HCT116 (cell line): ENCODE measurements around the gene PDE10A.

Source experiments
- CTCF ChIP-seq, 3 experiments: fragments of 200-600 bp in 1 of 3; sonication (generic) in 1 of 3; IDR thresholded peaks in 2 of 3; conservative IDR thresholded peaks in 1 of 3; 2 replicates each; pipeline ENCODE4 v1.5.1; 2012 to 2017; ENCODE audit warnings: low read depth in 2 of 3, low read length in 2 of 3, antibody characterized with exemption in 1 of 3, borderline replicate concordance in 1 of 3, control low read depth in 1 of 3, mild to moderate bottlenecking in 1 of 3, mixed read lengths in 1 of 3, mixed run types in 1 of 3, moderate library complexity in 1 of 3; ENCODE audit not compliant: insufficient read depth in 1 of 3
- ZFX ChIP-seq: fragments of 450-650 bp; IDR thresholded peaks from 2 replicates; pipeline ENCODE4 v1.6.1; 2017

- TF ChIP-seq ZFX (no peak), CTCF (IDR thresholded peaks at IDR 0.05 in 2 of 3, conservative IDR thresholded peaks at IDR 0.05 in 1 of 3; ENCODE audit: borderline replicate concordance in 1 of 3, insufficient read depth in 1 of 3, low read depth in 2 of 3, low read length in 2 of 3) (no peak)
Observed at GRCh38 chr6:165624871-165625639, 38.0 kb downstream of the PDE10A start.
